NCI-H82 (cell line): Measurements from ENCODE around the gene HSPA5.
"Not testable (repeated sequence)": the region's sequence is repeated elsewhere in the genome, so short reads cannot be mapped to it uniquely, and the experiment has no call there.

ENCODE experiments used
- DNase-seq: peaks from one replicate; lab custom pipeline; 2025; lab: John Stamatoyannopoulos, UW

The HSPA5 gene

GRCh38 chr9:125241000-125241862, at the start of gene HSPA5:
TSS of gene HSPA5 (minus strand) at chr9:125241343. CDS start at chr9:125241126, 217 bp downstream.
- DNase-seq = peak; percentile 100

- not testable (repeated sequence) for DNase-seq
These were observed 45.8 kb upstream of the HSPA5 start for GRCh38 chr9:125286935-125287433.

- DNase-seq = no peak
These were observed 43.7 kb upstream of the HSPA5 start for GRCh38 chr9:125284855-125285254.

GRCh38 chr9:125280945-125281344, 39.8 kb upstream of the HSPA5 start:
- peak; percentile 27 for DNase-seq

GRCh38 chr9:125277411-125277810, 36.3 kb upstream of the HSPA5 start:
- DNase-seq = no peak

GRCh38 chr9:125276771-125277170, 35.6 kb upstream of the HSPA5 start:
- DNase-seq = no peak

GRCh38 chr9:125272697-125273096, 31.6 kb upstream of the HSPA5 start:
- DNase-seq = no peak

- DNase-seq = no peak
These were observed 29.9 kb upstream of the HSPA5 start for GRCh38 chr9:125271081-125271480.

- DNase-seq = no peak
These were observed 27.9 kb upstream of the HSPA5 start for GRCh38 chr9:125269014-125269397.

GRCh38 chr9:125268394-125269013, 27.4 kb upstream of the HSPA5 start:
- DNase-seq = no peak

- DNase-seq = not testable (repeated sequence)
These were observed 22.9 kb upstream of the HSPA5 start for GRCh38 chr9:125264068-125264467.

GRCh38 chr9:125262294-125262991, 21.3 kb upstream of the HSPA5 start:
- no peak for DNase-seq

- peak; percentile 95 for DNase-seq
These were observed 20.6 kb upstream of the HSPA5 start, which contains the start of gene GAPVD1 for GRCh38 chr9:125261501-125262293. TSS of gene GAPVD1 (plus strand) at chr9:125261826. CDS start at chr9:125298922, 37,096 bp downstream.

GRCh38 chr9:125260561-125260960, 19.4 kb upstream of the HSPA5 start:
- peak; percentile 8 for DNase-seq

- no peak for DNase-seq
These were observed 17.8 kb upstream of the HSPA5 start for GRCh38 chr9:125258832-125259534.

- DNase-seq = no peak
These were observed 17.1 kb upstream of the HSPA5 start for GRCh38 chr9:125258160-125258785.

- DNase-seq = peak; percentile 59
These were observed 14.7 kb upstream of the HSPA5 start for GRCh38 chr9:125255781-125256391.

- DNase-seq = no peak
These were observed 13.1 kb upstream of the HSPA5 start for GRCh38 chr9:125254231-125254630.

GRCh38 chr9:125246261-125246667, 5.1 kb upstream of the HSPA5 start:
- DNase-seq = no peak

- DNase-seq = no peak
These were observed 2.7 kb upstream of the HSPA5 start for GRCh38 chr9:125243792-125244260.
